GM12878 (cell line): ENCODE measurements around the gene GALK1. TPM values are rescaled to one million over a fixed set of nuclear protein-coding genes. Genes with fewer than 3 reads are reported as not detected.

Experiments used
- ATAC-seq: fragments of 200-7000 bp; cut with Tn5 transposase; 3 replicates; pipeline ENCODE4 v1.9.1; 2020; ENCODE audit warnings: mild to moderate bottlenecking, moderate library complexity
- BruUV-seq: library from RNA; stranded (reverse); fragments of 400-500 nt; replicated peaks from 2 replicates; lab custom pipeline; 2021; lab: Mats Ljungman, UMichigan
- CTCF ChIA-PET: fragments of 300-600 bp; sonication (Branson Sonifier 250); formaldehyde crosslinking; extraction: SDS; loops from one replicate; lab custom pipeline; 2021; ENCODE audit warnings: inconsistent platforms; lab: Yijun Ruan, JAX
- POLR2A ChIA-PET: fragments of 350-600 bp; formaldehyde crosslinking; extraction: SDS; loops from one replicate; lab custom pipeline; 2021; ENCODE audit warnings: inconsistent platforms; lab: Charles Lee
- RAD21 ChIA-PET: fragments of 300-600 bp; sonication (Branson Sonifier 250); formaldehyde crosslinking; loops from one replicate; lab custom pipeline; 2023; ENCODE audit warnings: antibody characterized with exemption; ENCODE audit not compliant: unreplicated experiment; lab: Charles Lee
- SMC1A ChIA-PET: fragments of 300-600 bp; sonication (Branson Sonifier 250); formaldehyde crosslinking; loops from one replicate; lab custom pipeline; 2023; ENCODE audit not compliant: unreplicated experiment, uncharacterized antibody; lab: Charles Lee
- DNase-seq: peaks from one replicate; pipeline ENCODE4 v3.0.0-alpha.2; 2011; ENCODE audit warnings: low read depth, low spot score
- FAIRE-seq: peaks from 3 replicates; lab custom pipeline; 2011; peaks lifted over from hg19 to GRCh38; lab: Jason Lieb, UNC
- H2AFZ ChIP-seq: 2 replicates; pipeline ENCODE4 v1.6.0; 2011; ENCODE audit warnings: low read depth, low read length, control low read depth; ENCODE audit not compliant: control insufficient read depth
- H3K27ac ChIP-seq: 2 replicates; pipeline ENCODE4 v1.5.1; 2011; ENCODE audit warnings: control low read depth; ENCODE audit not compliant: control insufficient read depth, insufficient read depth
- H3K27me3 ChIP-seq, 2 experiments: replicated peaks in 1 of 2; 2 replicates each; pipeline versions ENCODE4 v1.6.0 to v1.6.1; 2011; ENCODE audit warnings: low read length in 1 of 2; ENCODE audit not compliant: control insufficient read depth in 2 of 2, insufficient read depth in 2 of 2
- H3K36me3 ChIP-seq, 2 experiments: 2 replicates each; pipeline ENCODE4 v1.5.1; 2011; ENCODE audit warnings: low read length in 1 of 2; ENCODE audit not compliant: control insufficient read depth in 2 of 2, insufficient read depth in 2 of 2
- H3K4me1 ChIP-seq: 2 replicates; pipeline ENCODE4 v1.6.1; 2011; ENCODE audit warnings: mild to moderate bottlenecking, low read length, moderate library complexity, mixed read lengths; ENCODE audit not compliant: control insufficient read depth, insufficient read depth
- H3K4me2 ChIP-seq: 2 replicates; pipeline ENCODE4 v1.6.0; 2011; ENCODE audit warnings: control low read depth; ENCODE audit not compliant: control insufficient read depth, insufficient read depth
- H3K4me3 ChIP-seq: fragments of 200-600 bp; sonication (generic); 2 replicates; pipeline ENCODE4 v1.5.1; 2016
- H3K79me2 ChIP-seq: 2 replicates; pipeline ENCODE4 v1.6.0; 2011; ENCODE audit warnings: low read length; ENCODE audit not compliant: control insufficient read depth, insufficient read depth
- H3K9ac ChIP-seq: 2 replicates; pipeline ENCODE4 v1.8.0; 2011; ENCODE audit warnings: low read length, control low read depth, mixed read lengths; ENCODE audit not compliant: control insufficient read depth, insufficient read depth
- H3K9me3 ChIP-seq: replicated peaks from 3 replicates; pipeline ENCODE4 v1.5.1; 2011; ENCODE audit warnings: mild to moderate bottlenecking, low read length; ENCODE audit not compliant: control insufficient read depth, insufficient read depth
- H4K20me1 ChIP-seq: 2 replicates; pipeline ENCODE4 v1.6.0; 2011; ENCODE audit not compliant: control insufficient read depth, insufficient read depth
- BACH1 ChIP-seq: fragments of 450-650 bp; IDR thresholded peaks from 2 replicates; pipeline ENCODE4 v1.6.1; 2017; ENCODE audit warnings: mild to moderate bottlenecking, borderline replicate concordance
- BCLAF1 ChIP-seq: fragments of 450-650 bp; IDR thresholded peaks from 2 replicates; pipeline ENCODE4 v1.6.1; 2017; ENCODE audit warnings: antibody characterized with exemption, mild to moderate bottlenecking, moderate library complexity
- CHD2 ChIP-seq: IDR thresholded peaks from 2 replicates; pipeline ENCODE4 v1.6.1; 2011; ENCODE audit warnings: low read depth, low read length, improper control_type of control experiment, borderline replicate concordance
- EP300 ChIP-seq, 2 experiments: fragments of 150-350 bp in 1 of 2; IDR thresholded peaks; 2 replicates each; pipeline ENCODE4 v1.6.1; 2011 to 2012; ENCODE audit warnings: low read depth in 2 of 2, low read length in 2 of 2, borderline replicate concordance in 1 of 2, improper control_type of control experiment in 1 of 2, inconsistent platforms in 1 of 2; ENCODE audit not compliant: control insufficient read depth in 1 of 2
- GATAD2B ChIP-seq: fragments of 450-650 bp; conservative IDR thresholded peaks from 2 replicates; pipeline ENCODE4 v1.6.1; 2017; ENCODE audit warnings: low read depth, mild to moderate bottlenecking, moderate library complexity
- KAT2A ChIP-seq: conservative IDR thresholded peaks from 2 replicates; pipeline ENCODE4 v1.6.1; 2011; ENCODE audit warnings: low read depth, low read length; ENCODE audit not compliant: control insufficient read depth
- MLLT1 ChIP-seq: fragments of 450-650 bp; IDR thresholded peaks from 2 replicates; pipeline ENCODE4 v1.6.1; 2016; ENCODE audit warnings: mild to moderate bottlenecking
- NFXL1 ChIP-seq: fragments of 450-650 bp; IDR thresholded peaks from 2 replicates; pipeline ENCODE4 v1.6.1; 2017; ENCODE audit warnings: antibody characterized with exemption, mild to moderate bottlenecking, borderline replicate concordance
- NR2C1 ChIP-seq: fragments of 450-650 bp; IDR thresholded peaks from 2 replicates; pipeline ENCODE4 v1.6.1; 2017; ENCODE audit warnings: antibody characterized with exemption, mild to moderate bottlenecking, moderate library complexity
- NR2F1 ChIP-seq: fragments of 450-650 bp; conservative IDR thresholded peaks from 2 replicates; pipeline ENCODE4 v1.6.1; 2017; ENCODE audit warnings: mild to moderate bottlenecking
- POLR2AphosphoS2 ChIP-seq: IDR thresholded peaks from 2 replicates; pipeline ENCODE4 v1.6.1; 2011; ENCODE audit warnings: low read depth, mild to moderate bottlenecking, low read length, improper control_type of control experiment, moderate library complexity
- RFX5 ChIP-seq: IDR thresholded peaks from 2 replicates; pipeline ENCODE4 v1.6.1; 2011; ENCODE audit warnings: low read depth, low read length, improper control_type of control experiment
- SIN3A ChIP-seq: IDR thresholded peaks from 2 replicates; pipeline ENCODE4 v1.6.1; 2012; ENCODE audit warnings: low read depth, low read length, improper control_type of control experiment
- SIX5 ChIP-seq: IDR thresholded peaks from 2 replicates; pipeline ENCODE4 v1.6.1; 2011; ENCODE audit warnings: mild to moderate bottlenecking, low read depth, low read length, moderate library complexity; ENCODE audit not compliant: severe bottlenecking
- SUZ12 ChIP-seq: fragments of 200-600 bp; sonication (generic); IDR thresholded peaks from one replicate; pipeline ENCODE4 v1.6.1; 2018; ENCODE audit warnings: antibody characterized with exemption, mild to moderate bottlenecking; ENCODE audit not compliant: unreplicated experiment
- ZNF217 ChIP-seq: fragments of 450-650 bp; IDR thresholded peaks from 2 replicates; pipeline ENCODE4 v1.6.1; 2017; ENCODE audit warnings: antibody characterized with exemption, mild to moderate bottlenecking
- ZNF24 ChIP-seq: fragments of 450-650 bp; IDR thresholded peaks from 2 replicates; pipeline ENCODE4 v1.6.1; 2017; ENCODE audit warnings: antibody characterized with exemption, mild to moderate bottlenecking
- WGBS: methylation state at CpG from one replicate; pipeline ENCODE4 v1.1.6; 2016; ENCODE audit warnings: low lambda C conversion rate; ENCODE audit not compliant: insufficient replicate concordance, insufficient coverage; ENCODE audit errors: missing lambda C conversion rate; 5-methylcytosine and 5-hydroxymethylcytosine counted together
- in situ Hi-C: fragments of 300-500 bp; cut with MboI; formaldehyde crosslinking; loops from 9 replicates; pipeline ENCODE4 v1.14.3; 2018; ENCODE audit warnings: mixed read lengths
- intact Hi-C: fragments of 100-400 bp; cut with micrococcal nuclease; formaldehyde crosslinking; loops from one replicate; pipeline ENCODE4 v1.14.2; 2022; ENCODE audit not compliant: unreplicated experiment
- polyA plus RNA-seq, 11 experiments: library from polyadenylated mRNA; depleted of rRNA in 4 of 11; unstranded in 6 of 11; stranded (reverse) in 5 of 11; fragments of >200 nt; fragmentation: Nextera tagmentation in 4 of 11; fragmentation: Illumina TruSeq in 1 of 11; extraction: Ambion mirVana in 4 of 11; extraction: Trizol in 1 of 11; gene quantifications; 1 replicate in 1 of 11; 2 replicates in 10 of 11; pipeline versions ENCODE4 v1.2.1 to v1.2.3, GENCODE V29; 2011 to 2016; ENCODE audit warnings: inconsistent platforms in 2 of 11, missing spikeins in 2 of 11, low read depth in 1 of 11
- total RNA-seq, 4 experiments: library from RNA; depleted of rRNA in 3 of 4; stranded (reverse); fragments of >200 nt in 3 of 4; fragmentation: Illumina TruSeq in 1 of 4; extraction: Trizol in 1 of 4; gene quantifications; 2 replicates each; pipeline versions ENCODE4 v1.2.1 to v1.2.3, GENCODE V29; 2013 to 2021

Gene GALK1
- total and polyA plus RNA-seq, 10 of the 15 experiments (the other 5 are each of a cell fraction or from before 2014, with no cell fraction given) = 0.21 to 43.8 (median 21.4) TPM

- no TSS peak for BruUV-seq
- in situ Hi-C loops = no loop called here
- H3K27ac ChIP-seq = no peak overlapping the region
- H3K9ac ChIP-seq = peak overlapping the region; percentile 15; the same call in 1 of the 2 replicates
- H3K4me1 ChIP-seq = peaks cover 10% of the 10 kb centered on the region
- no peaks in the 10 kb centered on the region for H3K36me3 ChIP-seq
- H3K4me3 ChIP-seq = peak overlapping the region; percentile 49; the same call in 1 of the 2 replicates
- RAD21 ChIA-PET = interaction anchor here (0.6 to 2.5 kb wide), 31 partner anchors 8 to 665 kb away, joined by 3 to 32 read pairs (median 4); partner anchors contain the start of genes GALK1, SMIM5, TRIM47 and TRIM65
- 5% methylated on average over 64 of the region's 76 CpGs for WGBS
- DNase-seq = no peak
- FAIRE-seq = no peak
- no peaks in the 10 kb centered on the region for H3K27me3 ChIP-seq
- H3K4me2 ChIP-seq = peak overlapping the region; percentile 73
- SMC1A ChIA-PET = interaction anchor here (0.6 to 1.8 kb wide), 23 partner anchors 9 to 162 kb away, joined by 3 to 10 read pairs (median 4); partner anchors contain the start of genes GALK1, SMIM5, TRIM65 and UNC13D
- no peaks in the 10 kb centered on the region; the same call in 1 of the 2 replicates for H4K20me1 ChIP-seq
- H3K9me3 ChIP-seq = no peaks in the 10 kb centered on the region
- H3K79me2 ChIP-seq = no peaks in the 10 kb centered on the region
- intact Hi-C loops = loop anchor here (5.0 kb wide), 1 partner anchor 326 kb away; no protein-coding TSS in a partner anchor
- H2AFZ ChIP-seq = peak overlapping the region; percentile 87
- POLR2A ChIA-PET = interaction anchor here (0.5 to 2.1 kb wide), 15 partner anchors 9 to 229 kb away, joined by 3 to 13 read pairs (median 4); partner anchors contain the start of genes GALK1, RECQL5, SAP30BP and WBP2
- peak; percentile 89 for ATAC-seq
- CTCF ChIA-PET = interaction anchor here (0.5 to 10.6 kb wide), 55 partner anchors 9 to 1420 kb away, joined by 3 to 164 read pairs (median 5); partner anchors contain the start of genes GALK1, ITGB4, SMIM5 and TRIM47
- TF ChIP-seq SIN3A = 0 out of 2 replicates have a peak, but pooled peaks have one; percentile 29
- no peak for TF ChIP-seq BCLAF1
- TF ChIP-seq SUZ12 = no peak
- TF ChIP-seq ZNF217 = peak; percentile 65; the same call in 1 of the 2 replicates
- TF ChIP-seq SIX5 = no peak
- 0 out of 2 replicates have a peak, but pooled peaks have one; percentile 20 for TF ChIP-seq ZNF24
- TF ChIP-seq NR2F1 = peak; percentile 64
- 0 out of 2 replicates have a peak, but pooled peaks have one; percentile 47 for TF ChIP-seq CHD2
- TF ChIP-seq RFX5 = no peak
- TF ChIP-seq BACH1 = peak; percentile 88
- peak; percentile 94 for TF ChIP-seq GATAD2B
- TF ChIP-seq POLR2AphosphoS2 = no peak
- no peak for TF ChIP-seq EP300 (IDR thresholded peaks at IDR 0.05; ENCODE audit: borderline replicate concordance in 1 of 2, control insufficient read depth in 1 of 2, low read depth in 2 of 2, low read length in 2 of 2)
- TF ChIP-seq NR2C1 = no peak
- TF ChIP-seq MLLT1 = no peak
- 0 out of 2 replicates have a peak, but pooled peaks have one; percentile 41 for TF ChIP-seq NFXL1
- no peak for TF ChIP-seq KAT2A
Measured at GRCh38 chr17:75753514-75754377, 11.2 kb downstream of the GALK1 start.
